Keratinocyte (primary cell): Measurements from ENCODE around the gene PACSIN2. TPM values are rescaled to one million over a fixed set of nuclear protein-coding genes. Genes with fewer than 3 reads are reported as not detected.
A peak's percentile ranks its signal among the peaks of the same experiment; 100 is the strongest.

Experiments
- DNase-seq: peaks from one replicate; pipeline ENCODE4 v3.0.0-alpha.2; 2011; ENCODE audit warnings: low read depth, missing footprints, low spot score
- FAIRE-seq: peaks from 2 replicates; lab custom pipeline; 2011; peaks lifted over from hg19 to GRCh38; lab: Jason Lieb, UNC
- H2AFZ ChIP-seq: 2 replicates; pipeline ENCODE4 v1.6.0; 2012; ENCODE audit warnings: low read length, control low read depth, inconsistent platforms; ENCODE audit not compliant: control insufficient read depth
- H3K27ac ChIP-seq: 2 replicates; pipeline ENCODE4 v1.5.1; 2011; ENCODE audit warnings: low read length; ENCODE audit not compliant: control insufficient read depth, insufficient read depth
- H3K27me3 ChIP-seq: 3 replicates; pipeline ENCODE4 v1.6.0; 2011; ENCODE audit warnings: low read length; ENCODE audit not compliant: control insufficient read depth, insufficient read depth; ENCODE audit errors: extremely low read depth
- H3K36me3 ChIP-seq, 2 experiments: 2 replicates in 1 of 2; 3 replicates in 1 of 2; pipeline ENCODE4 v1.5.1; 2011; ENCODE audit warnings: low read length in 2 of 2, mild to moderate bottlenecking in 1 of 2; ENCODE audit not compliant: control insufficient read depth in 2 of 2, insufficient read depth in 2 of 2; ENCODE audit errors: extremely low read depth in 1 of 2
- H3K4me1 ChIP-seq: 3 replicates; pipeline ENCODE4 v1.5.1; 2011; ENCODE audit warnings: low read length; ENCODE audit not compliant: control insufficient read depth, insufficient read depth; ENCODE audit errors: extremely low read depth
- H3K4me2 ChIP-seq: 3 replicates; pipeline ENCODE4 v1.6.0; 2011; ENCODE audit warnings: low read depth, low read length; ENCODE audit not compliant: control insufficient read depth, insufficient read depth; ENCODE audit errors: extremely low read depth
- H3K4me3 ChIP-seq, 3 experiments: fragments of 200-600 bp in 1 of 3; sonication (generic) in 1 of 3; 2 replicates in 2 of 3; 3 replicates in 1 of 3; pipeline ENCODE4 v1.5.1; 2011 to 2016; ENCODE audit warnings: low read length in 3 of 3, mild to moderate bottlenecking in 3 of 3, control low read depth in 2 of 3, inconsistent platforms in 1 of 3, low read depth in 1 of 3, mixed read lengths in 1 of 3, mixed run types in 1 of 3, moderate library complexity in 1 of 3; ENCODE audit not compliant: control insufficient read depth in 2 of 3, insufficient read depth in 2 of 3; ENCODE audit errors: extremely low read depth in 1 of 3
- H3K79me2 ChIP-seq: 2 replicates; pipeline ENCODE4 v1.6.0; 2012; ENCODE audit warnings: low read length; ENCODE audit not compliant: control insufficient read depth, insufficient read depth
- H3K9ac ChIP-seq: 3 replicates; pipeline ENCODE4 v1.6.0; 2011; ENCODE audit warnings: low read length; ENCODE audit not compliant: control insufficient read depth, insufficient read depth; ENCODE audit errors: extremely low read depth
- H3K9me1 ChIP-seq: 3 replicates; pipeline ENCODE4 v1.6.0; 2011; ENCODE audit warnings: low read length; ENCODE audit not compliant: control insufficient read depth, insufficient read depth; ENCODE audit errors: extremely low read depth
- H3K9me3 ChIP-seq: 2 replicates; pipeline ENCODE4 v1.5.1; 2012; ENCODE audit warnings: low read depth, low read length; ENCODE audit not compliant: control insufficient read depth
- H4K20me1 ChIP-seq: 3 replicates; pipeline ENCODE4 v1.6.0; 2011; ENCODE audit warnings: low read length; ENCODE audit not compliant: control insufficient read depth, insufficient read depth; ENCODE audit errors: extremely low read depth
- CTCF ChIP-seq, 3 experiments: IDR thresholded peaks in 1 of 3; conservative IDR thresholded peaks in 1 of 3; optimal IDR thresholded peaks in 1 of 3; 2 replicates in 2 of 3; 3 replicates in 1 of 3; pipeline versions ENCODE3 to v1.5.1; 2011; ENCODE audit warnings: low read length in 3 of 3, mild to moderate bottlenecking in 3 of 3, moderate library complexity in 2 of 3, control low read depth in 1 of 3, inconsistent platforms in 1 of 3; ENCODE audit not compliant: insufficient read depth in 2 of 3; ENCODE audit errors: extremely low read depth in 1 of 3
- EZH2 ChIP-seq: IDR thresholded peaks from one replicate; pipeline ENCODE4 v1.6.1; 2012; ENCODE audit warnings: inconsistent platforms, mild to moderate bottlenecking, low read length, moderate library complexity
- dilution Hi-C: fragments of 300-500 bp; cut with MboI; formaldehyde crosslinking; loops from one replicate; pipeline ENCODE4 v1.7.0; 2020; ENCODE audit warnings: low sequenced_read_pairs; ENCODE audit not compliant: extremely low pct_ligation_motif_present
- polyA plus RNA-seq, 5 experiments: library from polyadenylated mRNA; depleted of rRNA in 3 of 5; stranded (reverse) in 3 of 5; stranded (forward) in 1 of 5; unstranded in 1 of 5; fragments of >200 nt; gene quantifications; 1 replicate in 1 of 5; 2 replicates in 3 of 5; 3 replicates in 1 of 5; pipeline versions ENCODE4 v1.2.1 to v1.2.3, GENCODE V29; 2011 to 2012; ENCODE audit warnings: missing spikeins in 2 of 5, low read depth in 1 of 5, low replicate concordance in 1 of 5

The PACSIN2 gene
- polyA plus RNA-seq, 1 donor (not counting 4 experiments of a cell fraction or from before 2014, with no cell fraction given): 55.5 TPM

- no peak overlapping the region for H3K4me2 ChIP-seq
- dilution Hi-C loops: no loop called here
- peak; percentile 78 for FAIRE-seq
- H3K9me1 ChIP-seq: peaks cover 9% of the 10 kb centered on the region
- H4K20me1 ChIP-seq: peaks cover 15% of the 10 kb centered on the region
- no peak for TF ChIP-seq EZH2
- TF ChIP-seq CTCF (optimal IDR thresholded peaks at IDR 0.05 in 1 of 3, IDR thresholded peaks at IDR 0.05 in 1 of 3, conservative IDR thresholded peaks at IDR 0.05 in 1 of 3; ENCODE audit: extremely low read depth in 1 of 3, insufficient read depth in 2 of 3, low read length in 3 of 3): no peak
- H3K27ac ChIP-seq: no peak overlapping the region
- no peak overlapping the region for H3K4me3 ChIP-seq
- H2AFZ ChIP-seq: no peak overlapping the region
- no peaks in the 10 kb centered on the region for H3K27me3 ChIP-seq
- peaks cover 1 to 8% of the 10 kb centered on the region in 2 experiments for H3K36me3 ChIP-seq
- H3K4me1 ChIP-seq: peaks cover 17% of the 10 kb centered on the region
- no peaks in the 10 kb centered on the region for H3K9me3 ChIP-seq
- H3K79me2 ChIP-seq: peaks cover 80% of the 10 kb centered on the region
- no peak for DNase-seq
- no peak overlapping the region for H3K9ac ChIP-seq
Measured at GRCh38 chr22:42949159-42949558, 65.8 kb downstream of the PACSIN2 start.

- no peak overlapping the region for H3K4me3 ChIP-seq
- no peaks in the 10 kb centered on the region for H3K27me3 ChIP-seq
- no peaks in the 10 kb centered on the region for H3K9me3 ChIP-seq
- peaks cover 1 to 8% of the 10 kb centered on the region in 2 experiments for H3K36me3 ChIP-seq
- no peak overlapping the region for H3K9ac ChIP-seq
- dilution Hi-C loops: no loop called here
- DNase-seq (no peak), FAIRE-seq (no peak)
- peaks cover 76% of the 10 kb centered on the region for H3K79me2 ChIP-seq
- peaks cover 17% of the 10 kb centered on the region for H3K4me1 ChIP-seq
- H4K20me1 ChIP-seq: peaks cover 13% of the 10 kb centered on the region
- no peak overlapping the region for H3K4me2 ChIP-seq
- peaks cover 6% of the 10 kb centered on the region for H3K9me1 ChIP-seq
- H3K27ac ChIP-seq: no peak overlapping the region
- H2AFZ ChIP-seq: no peak overlapping the region
- TF ChIP-seq EZH2 (no peak), CTCF (optimal IDR thresholded peaks at IDR 0.05 in 1 of 3, IDR thresholded peaks at IDR 0.05 in 1 of 3, conservative IDR thresholded peaks at IDR 0.05 in 1 of 3; ENCODE audit: extremely low read depth in 1 of 3, insufficient read depth in 2 of 3, low read length in 3 of 3) (no peak)
Measured at GRCh38 chr22:42948294-42948693, 66.7 kb downstream of the PACSIN2 start.
